Effector CD8-positive, alpha-beta T cell (primary cell): Measurements from ENCODE around the gene SUGP1.

Experiments used
- DNase-seq: peaks from one replicate; lab custom pipeline; 2025; lab: John Stamatoyannopoulos, UW

Gene SUGP1

GRCh38 chr19:19297759-19298158 lies 22.6 kb downstream of the SUGP1 start:
- no peak for DNase-seq

GRCh38 chr19:19296953-19297689 lies 23.2 kb downstream of the SUGP1 start:
- DNase-seq = no peak

- DNase-seq = no peak
These were observed 25.4 kb downstream of the SUGP1 start for GRCh38 chr19:19294914-19295313.

- DNase-seq = no peak
These were observed 27.7 kb downstream of the SUGP1 start for GRCh38 chr19:19292607-19293006.

GRCh38 chr19:19285686-19286085 lies 34.6 kb downstream of the SUGP1 start:
- no peak for DNase-seq

GRCh38 chr19:19280561-19280960 lies 39.7 kb downstream of the SUGP1 start:
- no peak for DNase-seq

- no peak for DNase-seq
These were observed 40.5 kb downstream of the SUGP1 start for GRCh38 chr19:19279853-19280252.

GRCh38 chr19:19279062-19279612 lies 41.2 kb downstream of the SUGP1 start:
- no peak for DNase-seq

GRCh38 chr19:19278315-19278714 lies 42.0 kb downstream of the SUGP1 start:
- no peak for DNase-seq

GRCh38 chr19:19276851-19277250 lies 43.5 kb downstream of the SUGP1 start:
- DNase-seq = no peak

- DNase-seq = no peak
These were observed 43.9 kb downstream of the SUGP1 start for GRCh38 chr19:19276386-19276785.

- no peak for DNase-seq
These were observed 45.4 kb downstream of the SUGP1 start for GRCh38 chr19:19274716-19275565.

GRCh38 chr19:19274146-19274545 lies 46.2 kb downstream of the SUGP1 start:
- no peak for DNase-seq

- DNase-seq = no peak
These were observed 48.3 kb downstream of the SUGP1 start for GRCh38 chr19:19271828-19272599.

GRCh38 chr19:19270749-19271571 lies 49.3 kb downstream of the SUGP1 start:
- no peak for DNase-seq

GRCh38 chr19:19269952-19270694 lies 50.2 kb downstream of the SUGP1 start:
- DNase-seq = no peak

GRCh38 chr19:19268453-19269385 lies 51.6 kb downstream of the SUGP1 start:
- DNase-seq = no peak

- DNase-seq = no peak
These were observed 53.0 kb downstream of the SUGP1 start for GRCh38 chr19:19267305-19267704.

GRCh38 chr19:19263886-19264487 lies 56.3 kb downstream of the SUGP1 start:
- no peak for DNase-seq
